ENCODE results near the gene BCO2.
"Not testable (repeated sequence)": the region's sequence is repeated elsewhere in the genome, so short reads cannot be mapped to it uniquely, and the experiment has no call there.

Gene BCO2

GRCh38 chr11:112172362-112172994 lies 2.8 kb upstream of the BCO2 start:
- DNase-seq: no peak

GRCh38 chr11:112173152-112173551 lies 2.2 kb upstream of the BCO2 start:
- DNase-seq: no peak

- no peak for DNase-seq
Measured at GRCh38 chr11:112175599-112175952, 264 bp downstream of the BCO2 start.

- no peak for DNase-seq
Measured at GRCh38 chr11:112176077-112176476, 765 bp downstream of the BCO2 start.

- DNase-seq: no peak
Measured at GRCh38 chr11:112177589-112177988, 2.3 kb downstream of the BCO2 start.

- DNase-seq: no peak
Measured at GRCh38 chr11:112178428-112178827, 3.1 kb downstream of the BCO2 start.

GRCh38 chr11:112178936-112179335 lies 3.6 kb downstream of the BCO2 start:
- DNase-seq: no peak

- no peak for DNase-seq
Measured at GRCh38 chr11:112179601-112180000, 4.3 kb downstream of the BCO2 start.

GRCh38 chr11:112182867-112183266 lies 7.6 kb downstream of the BCO2 start:
- DNase-seq: no peak

GRCh38 chr11:112185883-112186282 lies 10.6 kb downstream of the BCO2 start:
- no peak for DNase-seq

- DNase-seq: no peak
Measured at GRCh38 chr11:112186304-112186703, 11.0 kb downstream of the BCO2 start.

GRCh38 chr11:112195113-112195512 lies 19.8 kb downstream of the BCO2 start:
- DNase-seq: not testable (repeated sequence)

- DNase-seq: no peak
Measured at GRCh38 chr11:112195951-112196351, 20.6 kb downstream of the BCO2 start.

- DNase-seq: no peak
Measured at GRCh38 chr11:112196519-112197087, 21.3 kb downstream of the BCO2 start.

- DNase-seq: not testable (repeated sequence)
Measured at GRCh38 chr11:112199101-112199500, 23.8 kb downstream of the BCO2 start.

GRCh38 chr11:112200252-112200651 lies 24.9 kb downstream of the BCO2 start:
- no peak for DNase-seq

- no peak for DNase-seq
Measured at GRCh38 chr11:112206071-112206470, 30.8 kb downstream of the BCO2 start.

- no peak for DNase-seq
Measured at GRCh38 chr11:112210890-112211289, 35.6 kb downstream of the BCO2 start.

- no peak for DNase-seq
Measured at GRCh38 chr11:112211536-112211935, 36.2 kb downstream of the BCO2 start.

GRCh38 chr11:112212290-112212689 lies 37.0 kb downstream of the BCO2 start:
- DNase-seq: no peak

GRCh38 chr11:112212710-112213109 lies 37.4 kb downstream of the BCO2 start:
- DNase-seq: no peak

GRCh38 chr11:112213753-112214152 lies 38.4 kb downstream of the BCO2 start:
- no peak for DNase-seq

GRCh38 chr11:112215621-112216020 lies 40.3 kb downstream of the BCO2 start:
- DNase-seq: no peak

- no peak for DNase-seq
Measured at GRCh38 chr11:112216561-112217105, 41.3 kb downstream of the BCO2 start.
